GM18520 (cell line): ENCODE measurements around the gene MMP10.

Experiments used
- ATAC-seq: cut with Tn5 transposase; IDR thresholded peaks from one replicate; pipeline ENCODE4 v1.9.1; 2021; ENCODE audit not compliant: unreplicated experiment

Gene MMP10

GRCh38 chr11:102729849-102730815 is 50.3 kb downstream of the MMP10 start:
- no peak for ATAC-seq

- ATAC-seq: no peak
These were observed 52.5 kb downstream of the MMP10 start for GRCh38 chr11:102727890-102728289.

DNA sequence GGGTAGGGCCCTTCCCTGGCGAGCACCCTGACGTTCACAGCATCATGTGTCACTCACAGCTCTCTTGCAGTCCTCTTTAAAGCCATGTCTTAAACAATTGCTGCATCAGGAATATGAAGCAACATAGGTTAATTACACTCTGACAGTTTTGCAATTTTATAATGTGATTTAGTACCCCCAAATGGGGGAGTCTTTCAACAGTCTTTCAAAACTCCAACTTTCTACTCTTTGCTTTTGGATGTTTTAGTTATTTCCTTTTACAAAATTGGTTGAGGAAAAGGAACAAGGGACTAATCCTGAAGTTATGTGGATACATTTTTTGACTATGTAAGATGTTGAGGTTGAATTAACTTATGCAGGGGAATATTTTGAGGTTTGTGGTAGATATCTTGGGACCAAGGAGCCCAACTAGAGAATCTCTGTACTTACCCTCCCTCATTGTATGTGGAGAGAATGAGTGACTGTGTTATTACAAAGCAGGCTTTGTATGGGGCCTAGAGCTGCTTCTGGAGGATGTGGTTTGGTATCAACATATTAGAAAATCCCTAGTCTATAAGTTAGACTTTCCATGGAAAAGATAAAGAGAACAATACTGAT is 55.4 kb downstream of the MMP10 start, which contains the start of gene MMP8:
Gene MMP8 (minus strand): TSS at position 51 of the 597 bp plus-strand sequence. CDS start 99 bp downstream, outside the sequence.
- ATAC-seq: no peak

DNA sequence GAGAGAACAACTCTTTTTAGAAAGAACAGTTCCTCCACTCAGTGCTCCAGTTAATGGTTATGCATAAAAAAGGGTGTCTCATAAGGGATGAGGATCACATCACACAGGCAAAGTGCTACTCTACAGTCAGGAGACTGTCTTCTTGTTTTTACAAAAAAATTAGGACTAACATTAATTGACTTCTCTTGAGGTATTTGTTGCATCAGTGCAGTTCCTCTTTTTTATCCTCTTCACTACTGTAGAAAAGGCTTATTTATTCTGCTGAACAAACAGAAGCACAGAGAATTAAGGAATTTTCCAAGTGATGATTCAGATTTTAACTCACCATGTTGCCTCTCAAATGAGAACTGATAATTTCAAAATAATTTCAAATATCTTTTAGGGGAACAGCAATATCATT is 57.6 kb downstream of the MMP10 start:
- ATAC-seq: no peak
